ENCODE measurements around the gene ZNF575. TPM values are rescaled to one million over a fixed set of nuclear protein-coding genes. Genes with fewer than 3 reads are reported as not detected.

ZNF575 gene
- polyA plus RNA-seq, 3 donors, result 0.53 to 1.8 (median 0.95) TPM

Other genes with a start within 250 kb of the ZNF575 start
- gene CD177, start 179.5 kb upstream of the ZNF575 start, polyA plus RNA-seq, result 10 to 100 TPM in 1 of 3 donors, 1 to 10 TPM in 1, under 1 TPM in 1; 0.14 to 13.0 (median 7.3) TPM
- under 1 TPM in 1 of 3 donors, not detected in 2; 0.06 TPM for gene TEX101, start 118.3 kb upstream of the ZNF575 start, polyA plus RNA-seq
- 1 to 10 TPM in 2 of 3 donors, under 1 TPM in 1; 0.67 to 7.3 (median 1.0) TPM for gene LYPD3, start 67.6 kb upstream of the ZNF575 start, polyA plus RNA-seq
- gene PHLDB3, start 28.4 kb upstream of the ZNF575 start, polyA plus RNA-seq, result 1 to 10 TPM; 4.6 to 9.7 (median 9.6) TPM
- 10 to 100 TPM; 43.0 to 60.7 (median 50.5) TPM for gene ETHE1, start 6.0 kb upstream of the ZNF575 start, polyA plus RNA-seq
- gene XRCC1, start 42.3 kb downstream of the ZNF575 start, polyA plus RNA-seq, result 10 to 100 TPM; 13.6 to 18.6 (median 14.2) TPM
- 10 to 100 TPM in 1 of 3 donors, 1 to 10 TPM in 2; 2.7 to 22.4 (median 9.6) TPM for gene PINLYP, start 42.6 kb downstream of the ZNF575 start, polyA plus RNA-seq
- gene IRGQ, start 62.9 kb downstream of the ZNF575 start, polyA plus RNA-seq, result 1 to 10 TPM; 2.5 to 4.3 (median 3.4) TPM
- 10 to 100 TPM; 10.4 to 15.4 (median 12.3) TPM for gene ZNF576, start 63.4 kb downstream of the ZNF575 start, polyA plus RNA-seq
- under 1 TPM; 0.20 to 0.79 (median 0.22) TPM for gene SRRM5, start 78.9 kb downstream of the ZNF575 start, polyA plus RNA-seq
- 10 to 100 TPM; 19.9 to 28.6 (median 25.5) TPM for gene ZNF428, start 86.4 kb downstream of the ZNF575 start, polyA plus RNA-seq
- 1 to 10 TPM; 1.9 to 7.1 (median 4.2) TPM for gene CADM4, start 106.7 kb downstream of the ZNF575 start, polyA plus RNA-seq
- gene PLAUR, start 137.0 kb downstream of the ZNF575 start, polyA plus RNA-seq, result 10 to 100 TPM in 2 of 3 donors, 1 to 10 TPM in 1; 5.0 to 88.4 (median 35.5) TPM
- gene IRGC, start 182.9 kb downstream of the ZNF575 start, polyA plus RNA-seq, result not detected
- gene SMG9, start 221.8 kb downstream of the ZNF575 start, polyA plus RNA-seq, result 10 to 100 TPM in 2 of 3 donors, 1 to 10 TPM in 1; 6.9 to 16.0 (median 10.5) TPM
- 1 to 10 TPM in 2 of 3 donors, under 1 TPM in 1; 0.55 to 3.4 (median 2.4) TPM for gene KCNN4, start 247.8 kb downstream of the ZNF575 start, polyA plus RNA-seq